B cell (primary cell): ENCODE data around the gene ELMO1. TPM values are rescaled to one million over a fixed set of nuclear protein-coding genes. Genes with fewer than 3 reads are reported as not detected.

Experiments
- ATAC-seq: fragments of 200-7000 bp; cut with Tn5 transposase; one replicate; pipeline ENCODE4 v1.10.0; 2021; ENCODE audit warnings: low read depth, mild to moderate bottlenecking, moderate number of reproducible peaks, moderate library complexity
- CTCF ChIA-PET: fragments of 350-600 bp; sonication (Branson Sonifier 250); formaldehyde crosslinking; loops from one replicate; lab custom pipeline; 2021; ENCODE audit warnings: antibody characterized with exemption, inconsistent platforms; lab: Charles Lee
- POLR2A ChIA-PET: fragments of 350-600 bp; sonication (Branson Sonifier 250); formaldehyde crosslinking; loops from one replicate; lab custom pipeline; 2021; ENCODE audit warnings: antibody characterized with exemption; lab: Charles Lee
- DNase-seq: peaks from one replicate; pipeline ENCODE4 v3.0.0; 2013
- H2AFZ ChIP-seq: 2 replicates; pipeline ENCODE4 v1.6.1; 2012; ENCODE audit warnings: mild to moderate bottlenecking, low read depth, low read length; ENCODE audit not compliant: insufficient read depth, poor library complexity, severe bottlenecking
- H3K27ac ChIP-seq, 2 donors: 1 replicate in 1 of 2; 2 replicates in 1 of 2; pipeline ENCODE4 v1.5.1; 2012 to 2013; ENCODE audit warnings: low read length in 2 of 2, mild to moderate bottlenecking in 2 of 2, moderate library complexity in 1 of 2
- H3K27me3 ChIP-seq, 4 experiments: fragments of 200-600 bp in 1 of 4; sonication (generic) in 1 of 4; replicated peaks in 1 of 4; 1 replicate in 2 of 4; 2 replicates in 2 of 4; pipeline versions ENCODE4 v1.6.1 to v1.7.0; 2013 to 2016; ENCODE audit warnings: low read length in 3 of 4, mild to moderate bottlenecking in 2 of 4, mixed read lengths in 1 of 4, moderate library complexity in 1 of 4; ENCODE audit not compliant: insufficient read depth in 4 of 4, control insufficient read depth in 3 of 4; ENCODE audit errors: control extremely low read depth in 1 of 4
- H3K36me3 ChIP-seq, 2 experiments: replicated peaks in 1 of 2; 1 replicate in 1 of 2; 2 replicates in 1 of 2; pipeline versions ENCODE4 v1.6.1 to v1.7.1; 2013; ENCODE audit warnings: low read length in 1 of 2; ENCODE audit not compliant: insufficient read depth in 2 of 2, control insufficient read depth in 1 of 2; ENCODE audit errors: control extremely low read depth in 1 of 2, extremely low read depth in 1 of 2
- H3K4me1 ChIP-seq, 2 donors: fragments of 200-600 bp in 1 of 2; sonication (generic) in 1 of 2; 1 replicate in 1 of 2; 2 replicates in 1 of 2; pipeline versions ENCODE4 v1.5.1 to v1.6.1; 2013 to 2017; ENCODE audit warnings: low read length in 2 of 2; ENCODE audit not compliant: control insufficient read depth in 2 of 2, insufficient read depth in 2 of 2
- H3K4me2 ChIP-seq: replicated peaks from 2 replicates; pipeline ENCODE3; 2012; ENCODE audit warnings: mild to moderate bottlenecking, low read depth, low read length; ENCODE audit not compliant: poor library complexity, severe bottlenecking
- H3K4me3 ChIP-seq, 5 experiments: fragments of 200-600 bp in 1 of 5; sonication (generic) in 1 of 5; 1 replicate in 3 of 5; 2 replicates in 2 of 5; pipeline versions ENCODE4 v1.5.1 to v1.7.0; 2011 to 2016; ENCODE audit warnings: low read length in 4 of 5, mild to moderate bottlenecking in 4 of 5, low read depth in 2 of 5, control low read depth in 1 of 5, moderate library complexity in 1 of 5; ENCODE audit not compliant: insufficient read depth in 1 of 5; ENCODE audit errors: control extremely low read depth in 1 of 5, extremely low read depth in 1 of 5
- H3K79me2 ChIP-seq: fragments of 200-600 bp; sonication (generic); one replicate; pipeline ENCODE4 v1.6.0; 2016; ENCODE audit warnings: low read length; ENCODE audit not compliant: control insufficient read depth, insufficient read depth
- H3K9ac ChIP-seq: fragments of 200-600 bp; sonication (generic); 2 replicates; pipeline ENCODE4 v1.6.1; 2017; ENCODE audit warnings: mild to moderate bottlenecking, low read length, moderate library complexity
- H3K9me3 ChIP-seq, 3 donors: one replicate each; pipeline versions ENCODE4 v1.6.1 to v1.7.1; 2013; ENCODE audit warnings: low read length in 2 of 3; ENCODE audit not compliant: control insufficient read depth in 2 of 3, insufficient read depth in 1 of 3; ENCODE audit errors: control extremely low read depth in 1 of 3
- H4K20me1 ChIP-seq: 2 replicates; pipeline ENCODE4 v1.6.0; 2012; ENCODE audit warnings: mild to moderate bottlenecking, low read length; ENCODE audit not compliant: insufficient read depth, control insufficient read depth, poor library complexity, severe bottlenecking
- H3K27ac Mint-ChIP-seq: one replicate; pipeline ENCODE4 v1.8.0; 2021; ENCODE audit warnings: mixed read lengths
- H3K27me3 Mint-ChIP-seq: one replicate; pipeline ENCODE4 v1.8.0; 2021; ENCODE audit warnings: mixed read lengths
- H3K4me1 Mint-ChIP-seq: one replicate; pipeline ENCODE4 v1.8.0; 2021; ENCODE audit warnings: mixed read lengths
- H3K4me3 Mint-ChIP-seq: one replicate; pipeline ENCODE4 v1.8.0; 2021; ENCODE audit warnings: mixed read lengths
- H3K9me3 Mint-ChIP-seq: one replicate; pipeline ENCODE4 v1.8.0; 2022; ENCODE audit warnings: mixed read lengths; ENCODE audit not compliant: insufficient read depth
- EZH2 ChIP-seq: IDR thresholded peaks from 2 replicates; pipeline ENCODE4 v1.6.1; 2012; ENCODE audit warnings: borderline replicate concordance, low read depth, mild to moderate bottlenecking, moderate library complexity, low read length; ENCODE audit not compliant: insufficient read depth, poor library complexity, severe bottlenecking
- WGBS: methylation state at CpG from one replicate; pipeline ENCODE4 v1.1.5; 2013; ENCODE audit warnings: missing lambda C conversion rate; ENCODE audit not compliant: insufficient coverage; 5-methylcytosine and 5-hydroxymethylcytosine counted together
- intact Hi-C: fragments of 100-400 bp; cut with micrococcal nuclease; formaldehyde crosslinking; loops from one replicate; pipeline ENCODE4 v1.10.0; 2022
- polyA plus RNA-seq: library from polyadenylated mRNA; depleted of rRNA; stranded (reverse); fragments of >200 nt; gene quantifications from 2 replicates; pipeline ENCODE4 v1.2.3, GENCODE V29; 2012
- total RNA-seq, 2 donors: library from RNA; stranded (reverse); fragments of 120-200 nt in 1 of 2; gene quantifications; 1 replicate in 1 of 2; 2 replicates in 1 of 2; pipeline versions ENCODE4 v1.2.3 to v1.2.4, GENCODE V29; 2013 to 2022
- TF ChIP-seq, protein P1 (sequence below): fragments of 200-600 bp; IDR thresholded peaks from one replicate; pipeline ENCODE4 v1.8.0; 2022; ENCODE audit warnings: antibody characterized with exemption, mild to moderate bottlenecking

The ELMO1 gene
- total and polyA plus RNA-seq, 2 donors (not counting 1 experiment from before 2014, with no cell fraction given) = 44.7 to 177 TPM

DNA sequence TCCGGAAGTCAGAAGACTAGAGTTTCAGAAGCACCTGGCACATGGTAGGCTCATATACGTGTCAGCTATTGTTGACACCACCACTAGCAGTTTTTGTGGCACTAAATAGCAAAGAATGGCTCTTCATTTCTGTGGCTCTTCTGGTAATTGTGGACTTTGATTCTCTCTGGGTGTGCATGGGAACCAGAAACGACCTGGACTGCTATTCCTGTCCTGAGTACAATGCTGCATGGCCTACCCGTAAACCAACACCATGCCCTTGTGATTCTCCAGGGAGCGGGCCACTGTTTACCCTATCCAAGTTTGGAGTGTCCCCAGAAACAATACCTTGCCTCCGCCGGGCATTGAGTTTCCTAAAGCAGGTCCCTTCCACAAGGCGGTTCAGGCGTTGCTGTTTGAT lies 561.4 kb downstream of the ELMO1 start:
- intact Hi-C loops = no loop called here
- no peaks in the 10 kb centered on the region for H4K20me1 ChIP-seq
- ATAC-seq (no peak), DNase-seq (no peak)
- POLR2A ChIA-PET = no interaction called here
- Mint-ChIP-seq H3K9me3 (no peaks in the 10 kb centered on the region), H3K27ac (no peak overlapping the region), H3K4me1 (peaks cover 3% of the 10 kb centered on the region), H3K4me3 (no peak overlapping the region), H3K27me3 (no peaks in the 10 kb centered on the region)
- no peak overlapping the region for H2AFZ ChIP-seq
- H3K27ac ChIP-seq = no peak overlapping the region
- H3K79me2 ChIP-seq = no peaks in the 10 kb centered on the region
- CTCF ChIA-PET = interaction anchor here (1.6 kb wide), 1 partner anchor 295 kb away, joined by 3 read pairs; no protein-coding TSS in a partner anchor
- H3K4me1 ChIP-seq = no peaks in the 10 kb centered on the region
- TF ChIP-seq EZH2 = no peak
- TF ChIP-seq, protein P1, sequence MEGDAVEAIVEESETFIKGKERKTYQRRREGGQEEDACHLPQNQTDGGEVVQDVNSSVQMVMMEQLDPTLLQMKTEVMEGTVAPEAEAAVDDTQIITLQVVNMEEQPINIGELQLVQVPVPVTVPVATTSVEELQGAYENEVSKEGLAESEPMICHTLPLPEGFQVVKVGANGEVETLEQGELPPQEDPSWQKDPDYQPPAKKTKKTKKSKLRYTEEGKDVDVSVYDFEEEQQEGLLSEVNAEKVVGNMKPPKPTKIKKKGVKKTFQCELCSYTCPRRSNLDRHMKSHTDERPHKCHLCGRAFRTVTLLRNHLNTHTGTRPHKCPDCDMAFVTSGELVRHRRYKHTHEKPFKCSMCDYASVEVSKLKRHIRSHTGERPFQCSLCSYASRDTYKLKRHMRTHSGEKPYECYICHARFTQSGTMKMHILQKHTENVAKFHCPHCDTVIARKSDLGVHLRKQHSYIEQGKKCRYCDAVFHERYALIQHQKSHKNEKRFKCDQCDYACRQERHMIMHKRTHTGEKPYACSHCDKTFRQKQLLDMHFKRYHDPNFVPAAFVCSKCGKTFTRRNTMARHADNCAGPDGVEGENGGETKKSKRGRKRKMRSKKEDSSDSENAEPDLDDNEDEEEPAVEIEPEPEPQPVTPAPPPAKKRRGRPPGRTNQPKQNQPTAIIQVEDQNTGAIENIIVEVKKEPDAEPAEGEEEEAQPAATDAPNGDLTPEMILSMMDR = no peak
- peaks cover 1 to 82% of the 10 kb centered on the region in 2 experiments for H3K36me3 ChIP-seq
- H3K9ac ChIP-seq = no peak overlapping the region
- H3K27me3 ChIP-seq = no peaks in the 10 kb centered on the region
- no peak overlapping the region for H3K4me2 ChIP-seq
- H3K9me3 ChIP-seq = no peaks in the 10 kb centered on the region
- no peak overlapping the region for H3K4me3 ChIP-seq
- 86% methylated on average over 5 of the region's 9 CpGs for WGBS

DNA sequence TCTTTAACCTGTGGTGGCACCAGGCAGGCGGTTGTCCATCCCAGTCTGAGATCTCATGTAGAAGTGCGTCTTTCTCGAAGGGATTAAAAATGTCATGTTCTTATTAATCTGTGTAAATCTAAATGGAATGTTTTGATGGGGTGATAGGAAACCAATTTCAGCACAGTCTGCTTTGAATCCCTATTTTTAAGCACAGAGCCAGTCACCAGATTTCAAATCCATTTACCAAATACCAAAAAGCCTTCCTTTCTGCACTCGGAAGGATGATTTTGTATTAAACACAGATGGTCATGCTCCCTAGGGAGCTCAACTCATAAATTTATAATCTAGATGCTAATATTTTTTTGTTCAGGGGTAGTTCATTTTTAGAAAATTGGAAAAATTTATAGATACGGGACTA lies 563.8 kb downstream of the ELMO1 start:
- Mint-ChIP-seq H3K27ac (no peak overlapping the region), H3K4me1 (peaks cover 5% of the 10 kb centered on the region), H3K9me3 (no peaks in the 10 kb centered on the region), H3K4me3 (no peak overlapping the region), H3K27me3 (no peaks in the 10 kb centered on the region)
- Histone ChIP-seq H3K4me1 (no peaks in the 10 kb centered on the region), H2AFZ (no peak overlapping the region), H3K9ac (no peak overlapping the region), H3K27ac (no peak overlapping the region), H3K9me3 (no peaks in the 10 kb centered on the region), H3K27me3 (no peaks in the 10 kb centered on the region), H3K79me2 (no peaks in the 10 kb centered on the region), H4K20me1 (no peaks in the 10 kb centered on the region), H3K36me3 (peaks cover 0 to 77% of the 10 kb centered on the region in 2 experiments), H3K4me2 (no peak overlapping the region), H3K4me3 (no peak overlapping the region)
- ChIA-PET POLR2A (interaction anchor here (0.7 kb wide), 1 partner anchor 31 kb away, joined by 4 read pairs; no protein-coding TSS in a partner anchor), CTCF (interaction anchor here (1.3 kb wide), 1 partner anchor 297 kb away, joined by 4 read pairs; no protein-coding TSS in a partner anchor)
- WGBS = 100% methylated on average over 3 of the region's 5 CpGs
- ATAC-seq (no peak), DNase-seq (no peak)
- intact Hi-C loops = no loop called here
- TF ChIP-seq, protein P1 = no peak
- TF ChIP-seq EZH2 = no peak
